Neural cell (in vitro differentiated cells): Measurements from ENCODE around the gene CCDC86. TPM values are rescaled to one million over a fixed set of nuclear protein-coding genes. Genes with fewer than 3 reads are reported as not detected.

Experiments
- H2AFZ ChIP-seq: fragments of 200-600, 300-800 bp; sonication (generic), shearing (Covaris generic); 2 replicates; pipeline ENCODE4 v1.6.0; 2014; ENCODE audit warnings: low read depth, mild to moderate bottlenecking, antibody characterized with exemption, low read length, moderate library complexity
- H3F3A ChIP-seq: fragments of 200-600 bp; shearing (Covaris generic); 2 replicates; pipeline ENCODE4 v1.6.1; 2016; ENCODE audit warnings: mild to moderate bottlenecking, moderate library complexity, mixed read lengths, antibody characterized with exemption, low read length; ENCODE audit not compliant: insufficient read depth, poor library complexity, severe bottlenecking
- H3K27ac ChIP-seq: fragments of 200-600, 300-800 bp; sonication (generic), shearing (Covaris generic); 2 replicates; pipeline ENCODE4 v1.5.1; 2014; ENCODE audit warnings: mild to moderate bottlenecking, low read length, moderate library complexity
- H3K27me3 ChIP-seq: fragments of 300-800, 200-600 bp; sonication (generic), shearing (Covaris generic); 2 replicates; pipeline ENCODE4 v1.6.0; 2014; ENCODE audit warnings: mild to moderate bottlenecking, low read depth, low read length, moderate library complexity; ENCODE audit not compliant: insufficient read depth
- H3K36me3 ChIP-seq: fragments of 300-800, 200-600 bp; sonication (generic), shearing (Covaris generic); 2 replicates; pipeline ENCODE4 v1.5.1; 2014; ENCODE audit warnings: mild to moderate bottlenecking, antibody characterized with exemption, low read length, moderate library complexity; ENCODE audit not compliant: insufficient read depth
- H3K4me2 ChIP-seq: fragments of 300-800, 200-600 bp; sonication (generic), shearing (Covaris generic); 2 replicates; pipeline ENCODE4 v1.6.0; 2014; ENCODE audit warnings: mild to moderate bottlenecking, low read length
- H3K4me3 ChIP-seq: fragments of 300-800, 200-600 bp; sonication (generic), shearing (Covaris generic); 2 replicates; pipeline ENCODE4 v1.5.1; 2014; ENCODE audit warnings: mild to moderate bottlenecking, low read length, moderate library complexity
- H3K79me2 ChIP-seq: fragments of 200-600 bp; shearing (Covaris generic); replicated peaks from 2 replicates; pipeline ENCODE4 v1.6.0; 2014; ENCODE audit warnings: mild to moderate bottlenecking, low read length, moderate library complexity; ENCODE audit not compliant: insufficient read depth
- H3K9ac ChIP-seq: fragments of 300-800, 200-600 bp; sonication (generic), shearing (Covaris generic); 2 replicates; pipeline ENCODE4 v1.6.1; 2016; ENCODE audit warnings: mild to moderate bottlenecking, low read length, mixed read lengths
- H3K9me2 ChIP-seq: fragments of 200-600 bp; shearing (Covaris generic); 2 replicates; pipeline ENCODE4 v1.6.1; 2016; ENCODE audit warnings: mild to moderate bottlenecking, low read length, mixed read lengths; ENCODE audit not compliant: insufficient read depth
- H3K9me3 ChIP-seq: fragments of 200-600, 300-800 bp; sonication (generic), shearing (Covaris generic); 2 replicates; pipeline ENCODE4 v1.6.1; 2016; ENCODE audit warnings: mild to moderate bottlenecking, mixed run types, low read length, moderate library complexity, mixed read lengths
- H4K20me1 ChIP-seq: fragments of 200-600 bp; shearing (Covaris generic); 2 replicates; pipeline ENCODE4 v1.6.1; 2016; ENCODE audit warnings: mild to moderate bottlenecking, mixed run types; ENCODE audit not compliant: insufficient read depth
- EP300 ChIP-seq: fragments of 450-650 bp; conservative IDR thresholded peaks from 2 replicates; pipeline ENCODE4 v1.6.1; 2014; ENCODE audit warnings: antibody characterized with exemption, mild to moderate bottlenecking, moderate library complexity; ENCODE audit not compliant: poor library complexity, severe bottlenecking
- EZH2 ChIP-seq: fragments of 200-600, 300-800 bp; shearing (Covaris generic), sonication (generic); IDR thresholded peaks from 2 replicates; pipeline ENCODE4 v1.6.1; 2014; ENCODE audit warnings: antibody characterized with exemption, low read length, borderline replicate concordance, mild to moderate bottlenecking; ENCODE audit not compliant: insufficient read depth, poor library complexity, severe bottlenecking
- MXI1 ChIP-seq: fragments of 450-650 bp; conservative IDR thresholded peaks from 2 replicates; pipeline ENCODE4 v1.6.1; 2014; ENCODE audit warnings: antibody characterized with exemption, mild to moderate bottlenecking; ENCODE audit not compliant: poor library complexity, severe bottlenecking
- POLR2AphosphoS5 ChIP-seq: IDR thresholded peaks from 2 replicates; pipeline ENCODE4 v1.6.1; 2012
- RAD21 ChIP-seq: fragments of 450-650 bp; conservative IDR thresholded peaks from 2 replicates; pipeline ENCODE4 v1.6.1; 2014; ENCODE audit warnings: antibody characterized with exemption, mild to moderate bottlenecking, moderate library complexity
- REST ChIP-seq: IDR thresholded peaks from 2 replicates; pipeline ENCODE4 v1.6.1; 2012; ENCODE audit warnings: borderline replicate concordance
- SMC3 ChIP-seq: fragments of 450-650 bp; conservative IDR thresholded peaks from 2 replicates; pipeline ENCODE4 v1.6.1; 2014; ENCODE audit warnings: antibody characterized with exemption, mild to moderate bottlenecking, moderate library complexity; ENCODE audit not compliant: poor library complexity
- TAF1 ChIP-seq: IDR thresholded peaks from 2 replicates; pipeline ENCODE4 v1.6.1; 2012; ENCODE audit warnings: low read depth
- polyA plus RNA-seq: library from polyadenylated mRNA; depleted of rRNA; stranded (reverse); fragments of >200 nt; gene quantifications from 2 replicates; pipeline ENCODE4 v1.2.3, GENCODE V29; 2014
- TF ChIP-seq, protein P1 (sequence below): fragments of 450-650 bp; IDR thresholded peaks from 2 replicates; pipeline ENCODE4 v1.5.1; 2014; ENCODE audit warnings: antibody characterized with exemption, mild to moderate bottlenecking, moderate library complexity; ENCODE audit not compliant: poor library complexity, severe bottlenecking

CCDC86 gene
- polyA plus RNA-seq, 1 donor from 2014 or later, result 0.16 TPM

GRCh38 chr11:60831143-60831500 is 10.8 kb upstream of the CCDC86 start (continued):
- TF ChIP-seq, protein P1, sequence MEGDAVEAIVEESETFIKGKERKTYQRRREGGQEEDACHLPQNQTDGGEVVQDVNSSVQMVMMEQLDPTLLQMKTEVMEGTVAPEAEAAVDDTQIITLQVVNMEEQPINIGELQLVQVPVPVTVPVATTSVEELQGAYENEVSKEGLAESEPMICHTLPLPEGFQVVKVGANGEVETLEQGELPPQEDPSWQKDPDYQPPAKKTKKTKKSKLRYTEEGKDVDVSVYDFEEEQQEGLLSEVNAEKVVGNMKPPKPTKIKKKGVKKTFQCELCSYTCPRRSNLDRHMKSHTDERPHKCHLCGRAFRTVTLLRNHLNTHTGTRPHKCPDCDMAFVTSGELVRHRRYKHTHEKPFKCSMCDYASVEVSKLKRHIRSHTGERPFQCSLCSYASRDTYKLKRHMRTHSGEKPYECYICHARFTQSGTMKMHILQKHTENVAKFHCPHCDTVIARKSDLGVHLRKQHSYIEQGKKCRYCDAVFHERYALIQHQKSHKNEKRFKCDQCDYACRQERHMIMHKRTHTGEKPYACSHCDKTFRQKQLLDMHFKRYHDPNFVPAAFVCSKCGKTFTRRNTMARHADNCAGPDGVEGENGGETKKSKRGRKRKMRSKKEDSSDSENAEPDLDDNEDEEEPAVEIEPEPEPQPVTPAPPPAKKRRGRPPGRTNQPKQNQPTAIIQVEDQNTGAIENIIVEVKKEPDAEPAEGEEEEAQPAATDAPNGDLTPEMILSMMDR, result peak; percentile 98

DNA sequence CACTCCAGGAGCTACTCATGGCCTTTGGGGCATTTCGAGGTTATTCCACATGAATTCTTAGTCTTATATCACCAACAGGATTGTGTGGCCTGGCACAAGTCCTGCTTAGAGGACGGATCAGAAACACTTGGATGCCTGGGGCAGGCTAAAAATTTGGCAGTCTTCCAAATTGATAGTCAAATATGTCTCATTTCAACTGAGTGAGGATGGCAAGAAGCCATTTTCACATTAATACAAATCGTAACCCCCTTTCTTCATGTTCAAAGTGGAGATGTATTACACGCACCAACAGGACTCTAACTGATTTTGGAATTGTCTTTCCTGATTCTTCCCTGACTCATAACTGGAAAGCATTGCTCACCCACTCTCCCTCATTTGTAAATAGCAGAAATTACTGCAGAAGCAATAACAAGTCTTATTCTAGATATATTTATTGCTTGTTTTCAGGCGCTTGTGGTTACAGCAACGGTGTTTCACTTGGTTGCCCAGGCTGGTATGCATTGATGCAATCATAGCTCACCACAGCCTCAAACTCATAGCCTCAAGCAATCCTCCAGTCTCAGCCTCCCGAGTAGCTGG is 10.3 kb upstream of the CCDC86 start:
- Histone ChIP-seq H2AFZ (no peak overlapping the region), H3K4me3 (no peak overlapping the region), H3K27ac (no peak overlapping the region), H3F3A (no peaks in the 10 kb centered on the region), H3K36me3 (no peaks in the 10 kb centered on the region), H3K9me3 (no peaks in the 10 kb centered on the region), H3K79me2 (no peaks in the 10 kb centered on the region), H3K27me3 (no peaks in the 10 kb centered on the region), H3K9me2 (no peaks in the 10 kb centered on the region), H3K9ac (no peak overlapping the region), H3K4me2 (no peak overlapping the region), H4K20me1 (no peaks in the 10 kb centered on the region)
- TF ChIP-seq REST, result no peak
- TF ChIP-seq, protein P1, result no peak
- no peak for TF ChIP-seq POLR2AphosphoS5
- TF ChIP-seq EP300, result no peak
- TF ChIP-seq TAF1, result no peak
- TF ChIP-seq MXI1, result no peak
- no peak for TF ChIP-seq EZH2
- TF ChIP-seq SMC3, result no peak
- no peak for TF ChIP-seq RAD21
